Measurements from ENCODE around the gene LSM10.

The LSM10 gene

GRCh38 chr1:36349241-36349671 is 48.5 kb downstream of the LSM10 start:
- no peak for DNase-seq
- Mint-ChIP-seq H3K27me3 (ENCODE audit: low read depth, poor library complexity) (peaks cover 3% of the 10 kb centered on the region), H3K9me3 (no peaks in the 10 kb centered on the region), H3K4me3 (no peak overlapping the region), H3K4me1 (peaks cover 48% of the 10 kb centered on the region), H3K27ac (peak overlapping the region; percentile 64), H3K36me3 (ENCODE audit: low read depth) (peaks cover 29% of the 10 kb centered on the region)
- TF ChIP-seq CTCF (IDR thresholded peaks at IDR 0.05) = no peak

- no peak overlapping the region for H3K4me3 Mint-ChIP-seq
Measured at GRCh38 chr1:36346741-36347370, 50.9 kb downstream of the LSM10 start.

GRCh38 chr1:36345353-36345752 is 52.4 kb downstream of the LSM10 start:
- Mint-ChIP-seq H3K27me3 (ENCODE audit: low read depth, poor library complexity) (peaks cover 3% of the 10 kb centered on the region), H3K27ac (no peak overlapping the region), H3K9me3 (no peaks in the 10 kb centered on the region), H3K36me3 (ENCODE audit: low read depth) (peaks cover 28% of the 10 kb centered on the region), H3K4me3 (no peak overlapping the region), H3K4me1 (peaks cover 8% of the 10 kb centered on the region)
- TF ChIP-seq CTCF (IDR thresholded peaks at IDR 0.05) = no peak
- no peak for DNase-seq

More at GRCh38 chr1:36346741-36347370, 50.9 kb downstream of the LSM10 start:
- H3K27me3 Mint-ChIP-seq (ENCODE audit: low read depth, poor library complexity) = peaks cover 3% of the 10 kb centered on the region
- no peaks in the 10 kb centered on the region for H3K9me3 Mint-ChIP-seq
- peaks cover 21% of the 10 kb centered on the region for H3K36me3 Mint-ChIP-seq (ENCODE audit: low read depth)
- no peak for TF ChIP-seq CTCF (IDR thresholded peaks at IDR 0.05)
- no peak overlapping the region for H3K27ac Mint-ChIP-seq
- DNase-seq = no peak
- H3K4me1 Mint-ChIP-seq = peaks cover 24% of the 10 kb centered on the region

- Mint-ChIP-seq H3K36me3 (ENCODE audit: low read depth) (peaks cover 28% of the 10 kb centered on the region), H3K27ac (no peak overlapping the region), H3K9me3 (no peaks in the 10 kb centered on the region), H3K27me3 (ENCODE audit: low read depth, poor library complexity) (peaks cover 4% of the 10 kb centered on the region), H3K4me3 (no peak overlapping the region), H3K4me1 (peaks cover 8% of the 10 kb centered on the region)
- TF ChIP-seq CTCF (IDR thresholded peaks at IDR 0.05) = no peak
- DNase-seq = no peak
Measured at GRCh38 chr1:36344395-36344680, 53.4 kb downstream of the LSM10 start.

- peaks cover 28% of the 10 kb centered on the region for H3K36me3 Mint-ChIP-seq (ENCODE audit: low read depth)
- DNase-seq = no peak
- H3K9me3 Mint-ChIP-seq = no peaks in the 10 kb centered on the region
- H3K4me1 Mint-ChIP-seq = peaks cover 11% of the 10 kb centered on the region
- H3K4me3 Mint-ChIP-seq = no peak overlapping the region
- no peak overlapping the region for H3K27ac Mint-ChIP-seq
- peaks cover 6% of the 10 kb centered on the region for H3K27me3 Mint-ChIP-seq (ENCODE audit: low read depth, poor library complexity)
- no peak for TF ChIP-seq CTCF (IDR thresholded peaks at IDR 0.05)
Measured at GRCh38 chr1:36343651-36344394, 53.9 kb downstream of the LSM10 start.
